SK-N-SH treated with all-trans-retinoic acid at 6 μM for 48 hours (cell line): Measurements from ENCODE around the gene ARID1B.

Experiments used
- CSDC2 ChIP-seq: fragments of 250-450 bp; sonication (Bioruptor Pico); IDR thresholded peaks from 2 replicates; pipeline ENCODE4 v1.5.0; 2020; ENCODE audit warnings: mild to moderate bottlenecking, moderate library complexity
- RARB ChIP-seq: fragments of 250-450 bp; sonication (Bioruptor Pico); IDR thresholded peaks from 2 replicates; pipeline ENCODE4 v1.8.0; 2021; ENCODE audit warnings: mild to moderate bottlenecking, moderate library complexity
- SNAI2 ChIP-seq: fragments of 250-450 bp; sonication (Bioruptor Pico); IDR thresholded peaks from 2 replicates; pipeline ENCODE4 v1.5.0; 2020; ENCODE audit warnings: mild to moderate bottlenecking, moderate library complexity
- TOX ChIP-seq: fragments of 250-450 bp; sonication (Bioruptor Pico); IDR thresholded peaks from 2 replicates; pipeline ENCODE4 v1.8.0; 2021; ENCODE audit warnings: mild to moderate bottlenecking, moderate library complexity, borderline replicate concordance
- ZFP30 ChIP-seq: fragments of 450-650 bp; formaldehyde crosslinking; IDR thresholded peaks from 2 replicates; pipeline ENCODE4 v1.5.0; 2022; ENCODE audit warnings: mild to moderate bottlenecking, moderate library complexity
- ZNF565 ChIP-seq: fragments of 450-650 bp; formaldehyde crosslinking; conservative IDR thresholded peaks from 2 replicates; pipeline ENCODE4 v1.5.0; 2020; ENCODE audit warnings: low read depth, mild to moderate bottlenecking, moderate library complexity
- ZNF8 ChIP-seq: fragments of 450-650 bp; formaldehyde crosslinking; IDR thresholded peaks from 2 replicates; pipeline ENCODE4 v1.5.0; 2020; ENCODE audit warnings: mild to moderate bottlenecking, moderate library complexity
- TF ChIP-seq, protein P1 (sequence below): fragments of 250-450 bp; sonication (Bioruptor Pico); IDR thresholded peaks from 2 replicates; pipeline ENCODE4 v1.8.0; 2020; ENCODE audit warnings: mild to moderate bottlenecking, moderate library complexity, borderline replicate concordance
- TF ChIP-seq, protein P2 (sequence below): fragments of 250-450 bp; sonication (Bioruptor Pico); IDR thresholded peaks from 2 replicates; pipeline ENCODE4 v1.8.0; 2021; ENCODE audit warnings: low read depth, mild to moderate bottlenecking, moderate library complexity, borderline replicate concordance
- TF ChIP-seq, protein P3 (sequence below): fragments of 250-450 bp; sonication (Bioruptor Pico); IDR thresholded peaks from 2 replicates; pipeline ENCODE4 v1.5.0; 2020; ENCODE audit warnings: mild to moderate bottlenecking, moderate library complexity

DNA sequence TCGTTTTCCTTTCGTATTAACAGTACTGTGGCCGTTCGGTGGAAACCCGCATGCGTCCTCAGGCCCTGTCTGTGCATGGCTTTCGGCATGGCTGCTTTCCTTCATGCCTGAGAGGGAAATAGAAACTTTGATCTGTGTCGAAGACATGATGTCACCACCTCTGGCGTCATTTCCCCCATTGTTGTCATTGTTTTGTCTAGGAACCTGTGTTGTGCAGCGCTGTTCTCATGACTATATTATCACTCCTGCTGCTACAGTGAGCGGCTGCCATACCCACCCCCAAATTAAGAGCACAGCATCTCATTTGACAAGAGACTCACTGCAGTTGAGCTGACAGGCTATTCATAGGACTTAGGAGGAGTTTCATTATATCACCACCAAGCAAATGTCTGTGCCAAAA is 373.9 kb downstream of the ARID1B start:
- TF ChIP-seq ZFP30 (CRISPR knock-in tag) (no peak), TOX (CRISPR knock-in tag) (no peak), ZNF8 (CRISPR knock-in tag) (no peak), ZNF565 (CRISPR knock-in tag) (no peak), RARB (no peak), SNAI2 (CRISPR knock-in tag) (no peak), CSDC2 (CRISPR knock-in tag) (no peak)
- TF ChIP-seq, protein P1, sequence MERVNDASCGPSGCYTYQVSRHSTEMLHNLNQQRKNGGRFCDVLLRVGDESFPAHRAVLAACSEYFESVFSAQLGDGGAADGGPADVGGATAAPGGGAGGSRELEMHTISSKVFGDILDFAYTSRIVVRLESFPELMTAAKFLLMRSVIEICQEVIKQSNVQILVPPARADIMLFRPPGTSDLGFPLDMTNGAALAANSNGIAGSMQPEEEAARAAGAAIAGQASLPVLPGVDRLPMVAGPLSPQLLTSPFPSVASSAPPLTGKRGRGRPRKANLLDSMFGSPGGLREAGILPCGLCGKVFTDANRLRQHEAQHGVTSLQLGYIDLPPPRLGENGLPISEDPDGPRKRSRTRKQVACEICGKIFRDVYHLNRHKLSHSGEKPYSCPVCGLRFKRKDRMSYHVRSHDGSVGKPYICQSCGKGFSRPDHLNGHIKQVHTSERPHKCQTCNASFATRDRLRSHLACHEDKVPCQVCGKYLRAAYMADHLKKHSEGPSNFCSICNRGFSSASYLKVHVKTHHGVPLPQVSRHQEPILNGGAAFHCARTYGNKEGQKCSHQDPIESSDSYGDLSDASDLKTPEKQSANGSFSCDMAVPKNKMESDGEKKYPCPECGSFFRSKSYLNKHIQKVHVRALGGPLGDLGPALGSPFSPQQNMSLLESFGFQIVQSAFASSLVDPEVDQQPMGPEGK (CRISPR knock-in tag), result no peak
- TF ChIP-seq, protein P2, sequence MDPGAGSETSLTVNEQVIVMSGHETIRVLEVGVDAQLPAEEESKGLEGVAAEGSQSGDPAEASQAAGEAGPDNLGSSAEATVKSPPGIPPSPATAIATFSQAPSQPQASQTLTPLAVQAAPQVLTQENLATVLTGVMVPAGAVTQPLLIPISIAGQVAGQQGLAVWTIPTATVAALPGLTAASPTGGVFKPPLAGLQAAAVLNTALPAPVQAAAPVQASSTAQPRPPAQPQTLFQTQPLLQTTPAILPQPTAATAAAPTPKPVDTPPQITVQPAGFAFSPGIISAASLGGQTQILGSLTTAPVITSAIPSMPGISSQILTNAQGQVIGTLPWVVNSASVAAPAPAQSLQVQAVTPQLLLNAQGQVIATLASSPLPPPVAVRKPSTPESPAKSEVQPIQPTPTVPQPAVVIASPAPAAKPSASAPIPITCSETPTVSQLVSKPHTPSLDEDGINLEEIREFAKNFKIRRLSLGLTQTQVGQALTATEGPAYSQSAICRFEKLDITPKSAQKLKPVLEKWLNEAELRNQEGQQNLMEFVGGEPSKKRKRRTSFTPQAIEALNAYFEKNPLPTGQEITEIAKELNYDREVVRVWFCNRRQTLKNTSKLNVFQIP (CRISPR knock-in tag), result no peak
- TF ChIP-seq, protein P3, sequence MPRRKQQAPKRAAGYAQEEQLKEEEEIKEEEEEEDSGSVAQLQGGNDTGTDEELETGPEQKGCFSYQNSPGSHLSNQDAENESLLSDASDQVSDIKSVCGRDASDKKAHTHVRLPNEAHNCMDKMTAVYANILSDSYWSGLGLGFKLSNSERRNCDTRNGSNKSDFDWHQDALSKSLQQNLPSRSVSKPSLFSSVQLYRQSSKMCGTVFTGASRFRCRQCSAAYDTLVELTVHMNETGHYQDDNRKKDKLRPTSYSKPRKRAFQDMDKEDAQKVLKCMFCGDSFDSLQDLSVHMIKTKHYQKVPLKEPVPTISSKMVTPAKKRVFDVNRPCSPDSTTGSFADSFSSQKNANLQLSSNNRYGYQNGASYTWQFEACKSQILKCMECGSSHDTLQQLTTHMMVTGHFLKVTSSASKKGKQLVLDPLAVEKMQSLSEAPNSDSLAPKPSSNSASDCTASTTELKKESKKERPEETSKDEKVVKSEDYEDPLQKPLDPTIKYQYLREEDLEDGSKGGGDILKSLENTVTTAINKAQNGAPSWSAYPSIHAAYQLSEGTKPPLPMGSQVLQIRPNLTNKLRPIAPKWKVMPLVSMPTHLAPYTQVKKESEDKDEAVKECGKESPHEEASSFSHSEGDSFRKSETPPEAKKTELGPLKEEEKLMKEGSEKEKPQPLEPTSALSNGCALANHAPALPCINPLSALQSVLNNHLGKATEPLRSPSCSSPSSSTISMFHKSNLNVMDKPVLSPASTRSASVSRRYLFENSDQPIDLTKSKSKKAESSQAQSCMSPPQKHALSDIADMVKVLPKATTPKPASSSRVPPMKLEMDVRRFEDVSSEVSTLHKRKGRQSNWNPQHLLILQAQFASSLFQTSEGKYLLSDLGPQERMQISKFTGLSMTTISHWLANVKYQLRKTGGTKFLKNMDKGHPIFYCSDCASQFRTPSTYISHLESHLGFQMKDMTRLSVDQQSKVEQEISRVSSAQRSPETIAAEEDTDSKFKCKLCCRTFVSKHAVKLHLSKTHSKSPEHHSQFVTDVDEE (CRISPR knock-in tag), result no peak
